ENCODE data around the gene EPS15. TPM values are rescaled to one million over a fixed set of nuclear protein-coding genes. Genes with fewer than 3 reads are reported as not detected.

Gene EPS15
- total and polyA plus RNA-seq, 10 of the 15 experiments (the other 5 are each of a cell fraction or from before 2014, with no cell fraction given), result 24.7 to 87.8 (median 56.3) TPM

DNA sequence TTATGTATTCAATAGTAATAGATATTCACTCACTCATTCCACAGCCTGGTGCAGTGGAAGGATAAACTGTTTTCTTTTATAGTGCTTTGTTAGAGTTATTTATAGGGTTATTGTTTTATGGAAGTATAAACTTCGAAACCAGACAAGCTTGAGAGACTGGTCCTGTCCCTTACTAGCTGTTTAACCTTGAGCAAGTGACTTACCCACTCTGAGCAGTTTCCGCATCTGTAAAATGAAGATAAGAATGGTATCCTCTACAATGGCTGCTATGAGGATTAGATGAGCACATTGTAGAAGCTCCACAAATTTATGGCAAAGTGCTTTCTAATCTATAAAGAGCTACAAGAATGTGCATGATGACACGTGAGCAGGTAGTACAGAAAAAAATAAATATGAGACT is 30.8 kb upstream of the EPS15 start (continued):
- TF ChIP-seq BACH1 (IDR thresholded peaks at IDR 0.05; ENCODE audit: borderline replicate concordance), result no peak
- TF ChIP-seq HDAC2 (IDR thresholded peaks at IDR 0.05), result no peak
- TF ChIP-seq EP300 (IDR thresholded peaks at IDR 0.05; ENCODE audit: borderline replicate concordance in 1 of 2, control insufficient read depth in 1 of 2, low read depth in 2 of 2, low read length in 2 of 2), result no peak
- no peak for TF ChIP-seq NR2C1 (IDR thresholded peaks at IDR 0.05)
- no peak for TF ChIP-seq ASH2L (IDR thresholded peaks at IDR 0.05; ENCODE audit: borderline replicate concordance, low read depth)
- TF ChIP-seq HDAC6 (IDR thresholded peaks at IDR 0.05; ENCODE audit: unreplicated experiment), result no peak
- TF ChIP-seq WRNIP1 (IDR thresholded peaks at IDR 0.05; ENCODE audit: borderline replicate concordance, low read depth, low read length), result no peak
- TF ChIP-seq ZNF24 (IDR thresholded peaks at IDR 0.05), result no peak
- TF ChIP-seq MTA2 (IDR thresholded peaks at IDR 0.05; ENCODE audit: low read depth), result no peak
- no peak for TF ChIP-seq POU2F2 (IDR thresholded peaks at IDR 0.05; ENCODE audit: borderline replicate concordance, low read depth, low read length)
- no peak for TF ChIP-seq TCF3 (IDR thresholded peaks at IDR 0.05; ENCODE audit: borderline replicate concordance, insufficient read depth, low read depth, low read length)

- no peak overlapping the region for H3K9ac ChIP-seq (ENCODE audit: control insufficient read depth, insufficient read depth, low read length)
- no peak overlapping the region for H3K4me3 ChIP-seq
- SMC1A ChIA-PET (ENCODE audit: uncharacterized antibody, unreplicated experiment), result interaction anchor here (0.8 to 1.3 kb wide), 3 partner anchors 14 to 130 kb away, joined by 3 to 5 read pairs (median 3); no protein-coding TSS in a partner anchor
- POLR2A ChIA-PET, result no interaction called here
- no peaks in the 10 kb centered on the region for H3K27me3 ChIP-seq (replicated peaks in 1 of 2; ENCODE audit: control insufficient read depth in 2 of 2, insufficient read depth in 2 of 2, low read length in 1 of 2)
- H3K4me2 ChIP-seq (ENCODE audit: control insufficient read depth, insufficient read depth), result no peak overlapping the region
- FAIRE-seq, result no peak
- H4K20me1 ChIP-seq (ENCODE audit: control insufficient read depth, insufficient read depth), result no peaks in the 10 kb centered on the region
- no peaks in the 10 kb centered on the region for H3K36me3 ChIP-seq (ENCODE audit: control insufficient read depth in 2 of 2, insufficient read depth in 2 of 2, low read length in 1 of 2)
- BruUV-seq (replicated peaks), result no TSS peak
- intact Hi-C loops (cut with micrococcal nuclease; ENCODE audit: unreplicated experiment) (no loop called here), in situ Hi-C loops (cut with MboI) (no loop called here)
- RAD21 ChIA-PET (ENCODE audit: unreplicated experiment), result no interaction called here
- H2AFZ ChIP-seq (ENCODE audit: control insufficient read depth, low read depth, low read length), result peak overlapping the region; percentile 49
- peaks cover 6% of the 10 kb centered on the region for H3K9me3 ChIP-seq (replicated peaks; ENCODE audit: control insufficient read depth, insufficient read depth, low read length)
- DNase-seq (ENCODE audit: low read depth, low spot score), result no peak
- TF ChIP-seq PRDM15 (CRISPR knock-in tag; IDR thresholded peaks at IDR 0.05) (no peak), PML (IDR thresholded peaks at IDR 0.05; ENCODE audit: low read length) (no peak), POU2F2 (IDR thresholded peaks at IDR 0.05; ENCODE audit: borderline replicate concordance, low read depth, low read length) (no peak), WRNIP1 (IDR thresholded peaks at IDR 0.05; ENCODE audit: borderline replicate concordance, low read depth, low read length) (no peak), PAX8 (IDR thresholded peaks at IDR 0.05) (no peak), STAT3 (IDR thresholded peaks at IDR 0.05; ENCODE audit: low read depth, low read length) (no peak)
- TF ChIP-seq, protein P1, sequence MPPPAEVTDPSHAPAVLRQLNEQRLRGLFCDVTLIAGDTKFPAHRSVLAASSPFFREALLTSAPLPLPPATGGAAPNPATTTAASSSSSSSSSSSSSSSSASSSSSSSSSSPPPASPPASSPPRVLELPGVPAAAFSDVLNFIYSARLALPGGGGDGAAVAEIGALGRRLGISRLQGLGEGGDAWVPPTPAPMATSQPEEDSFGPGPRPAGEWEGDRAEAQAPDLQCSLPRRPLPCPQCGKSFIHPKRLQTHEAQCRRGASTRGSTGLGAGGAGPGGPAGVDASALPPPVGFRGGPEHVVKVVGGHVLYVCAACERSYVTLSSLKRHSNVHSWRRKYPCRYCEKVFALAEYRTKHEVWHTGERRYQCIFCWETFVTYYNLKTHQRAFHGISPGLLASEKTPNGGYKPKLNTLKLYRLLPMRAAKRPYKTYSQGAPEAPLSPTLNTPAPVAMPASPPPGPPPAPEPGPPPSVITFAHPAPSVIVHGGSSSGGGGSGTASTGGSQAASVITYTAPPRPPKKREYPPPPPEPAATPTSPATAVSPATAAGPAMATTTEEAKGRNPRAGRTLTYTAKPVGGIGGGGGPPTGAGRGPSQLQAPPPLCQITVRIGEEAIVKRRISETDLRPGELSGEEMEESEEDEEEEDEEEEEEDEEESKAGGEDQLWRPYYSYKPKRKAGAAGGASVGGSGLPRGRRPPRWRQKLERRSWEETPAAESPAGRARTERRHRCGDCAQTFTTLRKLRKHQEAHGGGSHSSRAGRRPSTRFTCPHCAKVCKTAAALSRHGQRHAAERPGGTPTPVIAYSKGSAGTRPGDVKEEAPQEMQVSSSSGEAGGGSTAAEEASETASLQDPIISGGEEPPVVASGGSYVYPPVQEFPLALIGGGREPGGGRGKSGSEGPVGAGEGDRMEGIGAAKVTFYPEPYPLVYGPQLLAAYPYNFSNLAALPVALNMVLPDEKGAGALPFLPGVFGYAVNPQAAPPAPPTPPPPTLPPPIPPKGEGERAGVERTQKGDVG (CRISPR knock-in tag; IDR thresholded peaks at IDR 0.05), result no peak
- 63% methylated on average over 3 of the region's 3 CpGs for WGBS (ENCODE audit: insufficient coverage, insufficient replicate concordance, low lambda C conversion rate, missing lambda C conversion rate)
- CTCF ChIA-PET, result interaction anchor here (0.7 kb wide), 1 partner anchor 23 kb away, joined by 3 read pairs; no protein-coding TSS in a partner anchor
- H3K4me1 ChIP-seq (ENCODE audit: control insufficient read depth, insufficient read depth, low read length), result peaks cover 12% of the 10 kb centered on the region; the same call in 1 of the 2 replicates
- ATAC-seq, result peak; percentile 48; the same call in 1 of the 3 replicates
- H3K27ac ChIP-seq (ENCODE audit: control insufficient read depth, insufficient read depth), result no peak overlapping the region
- no peaks in the 10 kb centered on the region for H3K79me2 ChIP-seq (ENCODE audit: control insufficient read depth, insufficient read depth, low read length)
Observed at GRCh38 chr1:51549016-51549619, 30.1 kb upstream of the EPS15 start.
